ENCODE data around the gene GNS.

The GNS gene

GRCh38 chr12:64801381-64801780 is 42.2 kb upstream of the GNS start:
- DNase-seq (ENCODE audit: low spot score) = no peak
- peak; percentile 34 for TF ChIP-seq CTCF (IDR thresholded peaks at IDR 0.05; ENCODE audit: extremely low read depth, insufficient read depth, missing control alignments)
- in situ Hi-C loops (cut with MboI; ENCODE audit: low pct_unique_long_range_greater_than_20kb, low sequenced_read_pairs, unreplicated experiment) = no loop called here

- no peak for DNase-seq (ENCODE audit: low spot score)
These were observed 41.4 kb upstream of the GNS start for GRCh38 chr12:64800640-64801039.

GRCh38 chr12:64798165-64798564 is 39.0 kb upstream of the GNS start:
- in situ Hi-C loops (cut with MboI; ENCODE audit: low pct_unique_long_range_greater_than_20kb, low sequenced_read_pairs, unreplicated experiment) = loop anchor here (25.0 kb wide), 1 partner anchor 314 kb away; the partner anchor contains the start of gene WIF1
- no peak for DNase-seq (ENCODE audit: low spot score)
- no peak for TF ChIP-seq CTCF (IDR thresholded peaks at IDR 0.05; ENCODE audit: extremely low read depth, insufficient read depth, missing control alignments)

More at GRCh38 chr12:64800640-64801039, 41.4 kb upstream of the GNS start:
- no peak for TF ChIP-seq CTCF (IDR thresholded peaks at IDR 0.05; ENCODE audit: extremely low read depth, insufficient read depth, missing control alignments)
- in situ Hi-C loops (cut with MboI; ENCODE audit: low pct_unique_long_range_greater_than_20kb, low sequenced_read_pairs, unreplicated experiment) = no loop called here

GRCh38 chr12:64797156-64797555 is 38.0 kb upstream of the GNS start:
- in situ Hi-C loops (cut with MboI; ENCODE audit: low pct_unique_long_range_greater_than_20kb, low sequenced_read_pairs, unreplicated experiment) = loop anchor here (25.0 kb wide), 1 partner anchor 315 kb away; the partner anchor contains the start of gene WIF1
- no peak for DNase-seq (ENCODE audit: low spot score)
- TF ChIP-seq CTCF (IDR thresholded peaks at IDR 0.05; ENCODE audit: extremely low read depth, insufficient read depth, missing control alignments) = no peak

GRCh38 chr12:64796205-64796845 is 37.1 kb upstream of the GNS start:
- peak; percentile 67 for DNase-seq (ENCODE audit: low spot score)
- in situ Hi-C loops (cut with MboI; ENCODE audit: low pct_unique_long_range_greater_than_20kb, low sequenced_read_pairs, unreplicated experiment) = loop anchor here (25.0 kb wide), 1 partner anchor 316 kb away; the partner anchor contains the start of gene WIF1
- TF ChIP-seq CTCF (IDR thresholded peaks at IDR 0.05; ENCODE audit: extremely low read depth, insufficient read depth, missing control alignments) = peak; percentile 72

- DNase-seq (ENCODE audit: low spot score) = no peak
- no peak for TF ChIP-seq CTCF (IDR thresholded peaks at IDR 0.05; ENCODE audit: extremely low read depth, insufficient read depth, missing control alignments)
- in situ Hi-C loops (cut with MboI; ENCODE audit: low pct_unique_long_range_greater_than_20kb, low sequenced_read_pairs, unreplicated experiment) = loop anchor here (25.0 kb wide), 1 partner anchor 318 kb away; the partner anchor contains the start of gene WIF1
These were observed 35.1 kb upstream of the GNS start for GRCh38 chr12:64794305-64794704.

All from GM13977 (cell line).